ENCODE results near the gene GIN1. TPM values are rescaled to one million over a fixed set of nuclear protein-coding genes. Genes with fewer than 3 reads are reported as not detected.

Gene GIN1
- total RNA-seq, 2 donors from 2014 or later: 5.9 to 8.0 TPM

DNA sequence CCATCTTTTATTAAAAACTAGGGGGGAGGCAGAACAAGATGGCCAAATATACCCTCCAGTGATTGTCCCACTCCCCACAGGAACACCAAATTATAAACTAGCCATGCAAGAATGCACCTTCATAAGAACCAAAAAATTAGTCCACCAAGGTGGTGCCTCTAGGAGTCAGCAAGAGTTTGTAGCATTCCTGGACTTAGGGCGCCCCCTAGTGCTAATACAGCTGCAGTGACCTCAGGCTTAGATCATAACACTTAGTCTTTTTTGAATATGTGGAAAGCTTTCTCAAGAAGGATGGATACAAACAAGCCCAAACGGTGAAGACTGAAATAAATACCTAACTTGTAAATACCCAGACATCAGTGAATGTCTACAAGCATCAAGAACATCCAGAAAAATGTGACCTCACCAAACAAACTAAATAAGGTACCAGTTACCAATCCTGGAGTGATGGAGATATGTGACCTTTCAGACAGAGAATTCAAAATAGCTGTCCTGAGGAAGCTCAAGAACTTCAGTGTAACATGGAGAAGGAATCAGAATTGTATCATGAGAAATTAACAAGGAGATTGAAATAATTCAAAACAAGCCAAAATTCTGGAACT is 19.4 kb upstream of the GIN1 start:
- H3K9ac ChIP-seq (ENCODE audit: low read depth in 2 of 2, low read length in 2 of 2): no peak overlapping the region
- TF ChIP-seq, protein P1, sequence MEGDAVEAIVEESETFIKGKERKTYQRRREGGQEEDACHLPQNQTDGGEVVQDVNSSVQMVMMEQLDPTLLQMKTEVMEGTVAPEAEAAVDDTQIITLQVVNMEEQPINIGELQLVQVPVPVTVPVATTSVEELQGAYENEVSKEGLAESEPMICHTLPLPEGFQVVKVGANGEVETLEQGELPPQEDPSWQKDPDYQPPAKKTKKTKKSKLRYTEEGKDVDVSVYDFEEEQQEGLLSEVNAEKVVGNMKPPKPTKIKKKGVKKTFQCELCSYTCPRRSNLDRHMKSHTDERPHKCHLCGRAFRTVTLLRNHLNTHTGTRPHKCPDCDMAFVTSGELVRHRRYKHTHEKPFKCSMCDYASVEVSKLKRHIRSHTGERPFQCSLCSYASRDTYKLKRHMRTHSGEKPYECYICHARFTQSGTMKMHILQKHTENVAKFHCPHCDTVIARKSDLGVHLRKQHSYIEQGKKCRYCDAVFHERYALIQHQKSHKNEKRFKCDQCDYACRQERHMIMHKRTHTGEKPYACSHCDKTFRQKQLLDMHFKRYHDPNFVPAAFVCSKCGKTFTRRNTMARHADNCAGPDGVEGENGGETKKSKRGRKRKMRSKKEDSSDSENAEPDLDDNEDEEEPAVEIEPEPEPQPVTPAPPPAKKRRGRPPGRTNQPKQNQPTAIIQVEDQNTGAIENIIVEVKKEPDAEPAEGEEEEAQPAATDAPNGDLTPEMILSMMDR (IDR thresholded peaks at IDR 0.05): peak; percentile 91
- no peaks in the 10 kb centered on the region for H3K4me1 ChIP-seq
- H3K4me3 ChIP-seq: no peak overlapping the region
- intact Hi-C loops (cut with DNase I): loop anchor here (10.0 kb wide), 1 partner anchor 355 kb away; no protein-coding TSS in a partner anchor
- H3K27ac ChIP-seq: no peak overlapping the region
- DNase-seq: peak; percentile 87
- no peaks in the 10 kb centered on the region for H3K27me3 ChIP-seq
- no peaks in the 10 kb centered on the region for H3K9me3 ChIP-seq
- no peaks in the 10 kb centered on the region for H3K36me3 ChIP-seq

- Histone ChIP-seq H3K9ac (ENCODE audit: low read depth in 2 of 2, low read length in 2 of 2) (no peak overlapping the region), H3K4me3 (no peak overlapping the region), H3K27me3 (no peaks in the 10 kb centered on the region), H3K27ac (no peak overlapping the region), H3K4me1 (no peaks in the 10 kb centered on the region), H3K9me3 (no peaks in the 10 kb centered on the region), H3K36me3 (no peaks in the 10 kb centered on the region)
- no peak for DNase-seq
- TF ChIP-seq, protein P1 (IDR thresholded peaks at IDR 0.05): no peak
- intact Hi-C loops (cut with DNase I): loop anchor here (10.0 kb wide), 1 partner anchor 353 kb away; no protein-coding TSS in a partner anchor
Observed at GRCh38 chr5:103138202-103138690, 18.3 kb upstream of the GIN1 start.

DNA sequence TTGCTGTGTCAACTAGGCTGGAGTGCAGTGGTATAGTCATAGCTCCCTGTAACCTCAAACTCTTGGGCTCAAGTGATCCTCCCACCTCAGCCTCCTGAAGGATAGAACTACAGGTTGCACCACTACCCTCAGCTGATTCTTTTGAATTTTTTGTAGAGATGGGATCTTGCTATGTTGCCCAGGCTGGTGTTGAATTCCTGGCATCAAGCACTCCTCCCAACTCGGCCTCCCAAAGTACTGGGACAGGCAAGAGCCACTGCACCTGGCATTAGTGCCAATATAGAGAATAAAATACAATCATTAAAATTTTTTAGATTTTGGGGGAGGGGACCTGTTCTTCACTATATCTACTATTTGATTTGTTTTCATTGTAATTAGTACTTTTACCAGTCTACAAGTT is 15.5 kb upstream of the GIN1 start:
- Histone ChIP-seq H3K4me1 (no peaks in the 10 kb centered on the region), H3K9ac (ENCODE audit: low read depth in 2 of 2, low read length in 2 of 2) (no peak overlapping the region), H3K36me3 (no peaks in the 10 kb centered on the region), H3K9me3 (no peaks in the 10 kb centered on the region), H3K4me3 (no peak overlapping the region), H3K27ac (no peak overlapping the region), H3K27me3 (no peaks in the 10 kb centered on the region)
- DNase-seq: no peak
- TF ChIP-seq, protein P1 (IDR thresholded peaks at IDR 0.05): no peak
- intact Hi-C loops (cut with DNase I): loop anchor here (10.0 kb wide), 1 partner anchor 351 kb away; no protein-coding TSS in a partner anchor

DNA sequence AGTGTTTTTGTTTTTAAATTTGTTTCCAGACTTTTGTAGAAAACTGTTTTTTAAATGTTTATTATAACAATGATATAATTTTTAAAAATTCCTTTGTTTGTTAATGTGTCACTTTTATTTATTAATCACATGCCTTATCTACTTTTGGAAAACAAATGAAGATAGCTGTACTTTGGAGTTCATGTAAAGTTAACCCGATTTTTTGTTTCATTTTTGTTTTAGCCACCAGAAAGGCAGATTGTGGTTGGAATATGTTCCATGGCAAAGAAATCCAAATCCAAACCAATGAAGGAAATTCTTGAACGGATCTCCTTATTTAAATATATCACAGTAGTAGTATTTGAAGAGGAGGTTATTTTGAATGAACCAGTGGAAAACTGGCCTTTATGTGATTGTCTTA is 13.3 kb upstream of the GIN1 start:
- no peaks in the 10 kb centered on the region for H3K4me1 ChIP-seq
- no peaks in the 10 kb centered on the region for H3K36me3 ChIP-seq

GRCh38 chr5:103132684-103133083 is 12.7 kb upstream of the GIN1 start:
- TF ChIP-seq, protein P1 (IDR thresholded peaks at IDR 0.05): no peak
- H3K9me3 ChIP-seq: no peaks in the 10 kb centered on the region
- no peaks in the 10 kb centered on the region for H3K36me3 ChIP-seq
- intact Hi-C loops (cut with DNase I): loop anchor here (10.0 kb wide), 1 partner anchor 348 kb away; no protein-coding TSS in a partner anchor
- H3K27ac ChIP-seq: no peak overlapping the region
- H3K4me3 ChIP-seq: no peak overlapping the region
- no peaks in the 10 kb centered on the region for H3K27me3 ChIP-seq
- no peak overlapping the region for H3K9ac ChIP-seq (ENCODE audit: low read depth in 2 of 2, low read length in 2 of 2)
- no peak for DNase-seq
- no peaks in the 10 kb centered on the region for H3K4me1 ChIP-seq

More for the DNA sequence above, 13.3 kb upstream of the GIN1 start:
- TF ChIP-seq, protein P1 (IDR thresholded peaks at IDR 0.05): no peak
- Histone ChIP-seq H3K9me3 (no peaks in the 10 kb centered on the region), H3K9ac (ENCODE audit: low read depth in 2 of 2, low read length in 2 of 2) (no peak overlapping the region), H3K27me3 (no peaks in the 10 kb centered on the region), H3K4me3 (no peak overlapping the region), H3K27ac (no peak overlapping the region)
- intact Hi-C loops (cut with DNase I): loop anchor here (10.0 kb wide), 1 partner anchor 348 kb away; no protein-coding TSS in a partner anchor
- DNase-seq: no peak
